GM06990 (cell line): Measurements from ENCODE around the gene KCTD5.

Source experiments
- DNase-seq: peaks from one replicate; pipeline ENCODE4 v3.0.0-alpha.2; 2011; ENCODE audit not compliant: insufficient read length; ENCODE audit errors: extremely low read depth
- H3K27me3 ChIP-seq: replicated peaks from 2 replicates; pipeline ENCODE4 v1.6.0; 2011; ENCODE audit warnings: low read length; ENCODE audit not compliant: control insufficient read depth, insufficient read depth
- H3K36me3 ChIP-seq: 2 replicates; pipeline ENCODE4 v1.5.1; 2011; ENCODE audit warnings: low read length; ENCODE audit not compliant: control insufficient read depth, insufficient read depth
- H3K4me3 ChIP-seq: replicated peaks from 2 replicates; pipeline ENCODE4 v1.5.1; 2011; ENCODE audit warnings: low read depth, mild to moderate bottlenecking, control low read depth, low read length
- CTCF ChIP-seq: IDR thresholded peaks from 2 replicates; pipeline ENCODE4 v1.5.1; 2011; ENCODE audit warnings: low read length, control low read depth, mild to moderate bottlenecking, inconsistent platforms; ENCODE audit not compliant: insufficient read depth, poor library complexity, severe bottlenecking

The KCTD5 gene

DNA sequence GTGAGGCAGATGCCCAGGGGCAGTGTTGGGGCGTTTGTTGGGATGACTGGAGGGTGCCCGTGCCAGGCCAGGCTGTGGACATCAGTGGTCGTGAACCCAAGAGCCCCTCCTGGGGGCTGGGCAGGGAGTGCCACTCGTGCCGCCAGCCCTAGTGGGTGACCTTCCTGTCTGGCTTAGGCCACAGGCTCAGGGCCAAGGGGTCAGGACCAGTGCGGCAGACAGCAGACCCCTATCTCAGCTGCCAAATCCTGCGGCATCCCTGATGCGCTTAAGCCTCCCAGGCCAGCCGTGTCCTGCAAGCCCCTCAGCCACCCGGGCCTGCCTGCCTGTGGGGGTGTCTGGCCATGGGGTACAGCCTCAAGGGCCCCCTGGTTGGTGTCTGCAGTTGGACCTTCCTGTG is 23.0 kb downstream of the KCTD5 start:
- no peak for TF ChIP-seq CTCF
- H3K27me3 ChIP-seq: no peaks in the 10 kb centered on the region
- DNase-seq: no peak
- H3K36me3 ChIP-seq: peaks cover 35% of the 10 kb centered on the region
- H3K4me3 ChIP-seq: no peak overlapping the region

GRCh38 chr16:2706085-2706484 is 23.8 kb downstream of the KCTD5 start:
- Histone ChIP-seq H3K27me3 (no peaks in the 10 kb centered on the region), H3K4me3 (no peak overlapping the region), H3K36me3 (peaks cover 31% of the 10 kb centered on the region)
- no peak for DNase-seq
- TF ChIP-seq CTCF: no peak

DNA sequence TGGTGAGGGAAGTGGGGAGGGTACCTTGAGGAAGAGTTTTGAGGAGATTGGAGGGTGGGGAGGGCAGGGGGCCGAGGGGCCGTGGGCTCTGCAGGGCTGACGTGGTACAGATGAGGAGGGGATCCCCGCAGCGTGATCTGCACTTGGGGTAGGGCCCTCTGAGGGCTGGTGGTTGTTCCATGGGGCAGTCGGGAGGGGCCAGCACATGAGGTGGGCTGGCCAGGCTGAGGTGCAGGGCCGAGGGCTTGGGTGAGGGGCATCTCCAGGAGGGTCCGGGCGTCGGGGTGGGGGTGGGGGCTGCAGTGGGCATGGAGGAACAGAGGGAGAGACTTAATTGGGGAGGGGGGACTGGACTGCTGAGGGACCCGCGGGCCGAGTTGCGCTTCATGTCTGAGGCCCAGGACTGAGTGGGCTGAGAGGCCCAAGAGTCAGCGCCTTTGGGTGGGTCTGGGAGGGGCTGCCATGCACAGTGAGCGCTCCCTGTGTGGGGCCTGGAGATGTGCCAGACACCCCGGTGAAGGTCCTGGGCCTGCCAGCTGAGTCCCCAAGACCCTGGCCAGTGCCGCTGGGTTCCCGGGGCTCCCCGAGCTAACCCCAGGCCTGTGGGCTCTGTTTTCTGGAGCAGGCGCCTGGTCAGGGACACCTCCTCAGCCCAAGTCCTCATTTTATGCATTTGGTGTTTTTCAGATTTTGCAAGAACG is 24.4 kb downstream of the KCTD5 start:
- no peak for TF ChIP-seq CTCF
- Histone ChIP-seq H3K4me3 (no peak overlapping the region), H3K27me3 (no peaks in the 10 kb centered on the region), H3K36me3 (peaks cover 26% of the 10 kb centered on the region)
- no peak for DNase-seq

DNA sequence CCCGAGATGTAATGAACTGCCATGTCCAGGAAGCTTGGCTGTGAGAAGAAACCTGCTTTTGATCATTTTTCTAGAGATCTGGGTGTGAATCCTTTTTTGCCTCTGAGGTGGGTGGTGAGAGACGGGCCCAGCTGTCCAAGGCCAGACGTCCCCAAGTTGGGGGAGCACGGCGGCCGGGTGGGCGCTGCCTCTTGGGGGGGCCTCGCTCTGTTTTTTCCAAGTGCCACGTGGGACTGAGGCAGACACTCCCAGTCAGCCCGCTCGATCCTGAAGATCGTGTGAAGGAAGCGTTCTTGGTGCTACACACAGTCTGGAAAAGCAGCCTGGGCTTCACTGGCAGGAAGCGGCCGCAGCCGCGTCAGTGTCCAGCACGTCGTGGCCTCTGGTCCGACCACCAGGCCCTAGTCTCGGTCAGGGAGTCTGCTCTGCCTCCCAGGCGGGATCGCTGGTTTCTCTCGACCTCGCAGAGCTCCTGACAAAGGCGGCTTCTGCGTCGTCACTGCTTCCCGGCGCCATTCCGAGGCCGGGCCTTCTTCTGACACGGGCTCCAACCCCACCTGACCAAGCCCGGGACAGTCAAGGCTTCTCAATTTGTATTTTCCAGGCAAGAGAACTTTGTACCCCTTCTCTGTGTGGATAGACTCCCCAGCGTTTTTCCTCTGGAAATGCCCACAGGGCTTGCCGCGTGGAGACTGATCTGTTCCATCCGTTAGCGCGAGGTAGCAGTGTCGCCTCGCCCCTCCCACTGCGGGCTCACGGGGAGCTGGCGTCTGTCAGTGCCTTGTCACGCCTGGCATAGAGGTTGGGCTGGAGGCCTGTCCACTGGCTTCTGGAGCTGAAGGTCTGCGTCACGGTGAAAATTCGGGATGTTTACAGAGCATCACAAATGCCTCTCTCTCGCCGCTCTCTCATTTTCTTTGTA is 25.3 kb downstream of the KCTD5 start:
- H3K36me3 ChIP-seq: peaks cover 25% of the 10 kb centered on the region
- no peak for TF ChIP-seq CTCF
- H3K27me3 ChIP-seq: no peaks in the 10 kb centered on the region
- DNase-seq: peak; percentile 6
- H3K4me3 ChIP-seq: no peak overlapping the region

- no peaks in the 10 kb centered on the region for H3K27me3 ChIP-seq
- no peak for DNase-seq
- no peak for TF ChIP-seq CTCF
- H3K4me3 ChIP-seq: no peak overlapping the region
- peaks cover 20% of the 10 kb centered on the region for H3K36me3 ChIP-seq
Measured at GRCh38 chr16:2708290-2708639, 25.9 kb downstream of the KCTD5 start.
